ENCODE results near the gene NFATC2.

DNA sequence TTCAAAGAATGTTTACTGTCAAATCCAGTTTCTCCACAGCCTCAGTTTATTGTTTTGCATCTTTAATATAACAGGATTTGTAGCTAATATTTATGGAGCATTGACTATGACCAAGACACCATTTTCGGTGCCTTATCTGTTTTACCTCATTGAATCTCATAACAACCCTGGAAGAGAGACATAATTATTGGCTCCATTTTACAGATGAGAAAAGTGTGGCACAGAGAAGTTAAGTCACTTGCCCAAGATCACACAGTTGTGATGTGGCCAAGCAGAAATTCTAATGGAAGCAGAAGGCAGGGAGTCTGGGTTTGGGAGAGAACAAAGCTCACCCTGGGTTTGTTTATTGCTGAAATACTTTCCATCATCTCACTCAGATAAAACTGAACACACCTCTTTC lies 17.5 kb upstream of the NFATC2 start:
- TF ChIP-seq, protein P1, sequence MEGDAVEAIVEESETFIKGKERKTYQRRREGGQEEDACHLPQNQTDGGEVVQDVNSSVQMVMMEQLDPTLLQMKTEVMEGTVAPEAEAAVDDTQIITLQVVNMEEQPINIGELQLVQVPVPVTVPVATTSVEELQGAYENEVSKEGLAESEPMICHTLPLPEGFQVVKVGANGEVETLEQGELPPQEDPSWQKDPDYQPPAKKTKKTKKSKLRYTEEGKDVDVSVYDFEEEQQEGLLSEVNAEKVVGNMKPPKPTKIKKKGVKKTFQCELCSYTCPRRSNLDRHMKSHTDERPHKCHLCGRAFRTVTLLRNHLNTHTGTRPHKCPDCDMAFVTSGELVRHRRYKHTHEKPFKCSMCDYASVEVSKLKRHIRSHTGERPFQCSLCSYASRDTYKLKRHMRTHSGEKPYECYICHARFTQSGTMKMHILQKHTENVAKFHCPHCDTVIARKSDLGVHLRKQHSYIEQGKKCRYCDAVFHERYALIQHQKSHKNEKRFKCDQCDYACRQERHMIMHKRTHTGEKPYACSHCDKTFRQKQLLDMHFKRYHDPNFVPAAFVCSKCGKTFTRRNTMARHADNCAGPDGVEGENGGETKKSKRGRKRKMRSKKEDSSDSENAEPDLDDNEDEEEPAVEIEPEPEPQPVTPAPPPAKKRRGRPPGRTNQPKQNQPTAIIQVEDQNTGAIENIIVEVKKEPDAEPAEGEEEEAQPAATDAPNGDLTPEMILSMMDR (IDR thresholded peaks at IDR 0.05) = no peak
- TF ChIP-seq POLR2A (IDR thresholded peaks at IDR 0.05) = no peak
